ENCODE results near the gene ISG20.

DNA sequence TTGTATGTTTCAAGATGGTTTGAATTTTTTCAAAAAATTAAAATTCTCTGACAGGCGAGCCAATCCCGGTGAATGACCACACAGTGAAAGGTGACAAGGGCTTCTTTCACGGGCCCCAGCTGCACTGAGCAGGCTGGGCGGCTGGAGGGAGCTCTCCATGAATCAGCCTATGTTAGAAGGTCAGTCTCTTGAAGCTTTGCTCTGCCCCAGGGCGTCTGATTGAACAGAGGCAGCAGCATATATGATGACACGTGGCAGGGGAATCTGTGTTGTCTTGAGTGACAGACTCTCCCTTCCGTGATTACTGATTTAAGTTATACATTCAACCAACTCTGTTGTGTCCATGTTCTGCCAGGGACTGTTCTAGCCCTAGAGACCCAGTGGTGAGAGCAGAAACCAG, 51.5 kb downstream of the ISG20 start:
- no peak for TF ChIP-seq CTCF (IDR thresholded peaks at IDR 0.05; ENCODE audit: insufficient read depth, low read depth, low read length)
- TF ChIP-seq EZH2 (IDR thresholded peaks at IDR 0.05; ENCODE audit: insufficient read depth, low read length) = no peak
